ENCODE data around the gene RNF19B.

Gene RNF19B

GRCh38 chr1:32901823-32902534 lies 62.6 kb downstream of the RNF19B start:
- no peak for TF ChIP-seq POLR2A (IDR thresholded peaks at IDR 0.05; ENCODE audit: low read depth, low read length)
- DNase-seq (ENCODE audit: insufficient read length): no peak
- FAIRE-seq: no peak

GRCh38 chr1:32900956-32901822 lies 63.4 kb downstream of the RNF19B start, which contains the start of gene TMEM54:
Gene TMEM54, minus strand, starts transcription at chr1:32901389. Its CDS starts 151 bp downstream, at chr1:32901238.
- no peak for FAIRE-seq
- DNase-seq (ENCODE audit: insufficient read length): no peak
- TF ChIP-seq POLR2A (IDR thresholded peaks at IDR 0.05; ENCODE audit: low read depth, low read length): no peak
- no peak for TF ChIP-seq TAF1 (IDR thresholded peaks at IDR 0.05; ENCODE audit: borderline replicate concordance, low read depth, low read length)
- no peak for TF ChIP-seq POLR2AphosphoS5 (IDR thresholded peaks at IDR 0.05; ENCODE audit: low read depth, low read length)

- FAIRE-seq (no peak), DNase-seq (ENCODE audit: insufficient read length) (no peak)
- TF ChIP-seq POLR2A (IDR thresholded peaks at IDR 0.05; ENCODE audit: low read depth, low read length): no peak
- TF ChIP-seq POLR2AphosphoS5 (IDR thresholded peaks at IDR 0.05; ENCODE audit: low read depth, low read length): no peak
- no peak for TF ChIP-seq TAF1 (IDR thresholded peaks at IDR 0.05; ENCODE audit: borderline replicate concordance, low read depth, low read length)
Measured at GRCh38 chr1:32900371-32900955, 64.1 kb downstream of the RNF19B start.

DNA sequence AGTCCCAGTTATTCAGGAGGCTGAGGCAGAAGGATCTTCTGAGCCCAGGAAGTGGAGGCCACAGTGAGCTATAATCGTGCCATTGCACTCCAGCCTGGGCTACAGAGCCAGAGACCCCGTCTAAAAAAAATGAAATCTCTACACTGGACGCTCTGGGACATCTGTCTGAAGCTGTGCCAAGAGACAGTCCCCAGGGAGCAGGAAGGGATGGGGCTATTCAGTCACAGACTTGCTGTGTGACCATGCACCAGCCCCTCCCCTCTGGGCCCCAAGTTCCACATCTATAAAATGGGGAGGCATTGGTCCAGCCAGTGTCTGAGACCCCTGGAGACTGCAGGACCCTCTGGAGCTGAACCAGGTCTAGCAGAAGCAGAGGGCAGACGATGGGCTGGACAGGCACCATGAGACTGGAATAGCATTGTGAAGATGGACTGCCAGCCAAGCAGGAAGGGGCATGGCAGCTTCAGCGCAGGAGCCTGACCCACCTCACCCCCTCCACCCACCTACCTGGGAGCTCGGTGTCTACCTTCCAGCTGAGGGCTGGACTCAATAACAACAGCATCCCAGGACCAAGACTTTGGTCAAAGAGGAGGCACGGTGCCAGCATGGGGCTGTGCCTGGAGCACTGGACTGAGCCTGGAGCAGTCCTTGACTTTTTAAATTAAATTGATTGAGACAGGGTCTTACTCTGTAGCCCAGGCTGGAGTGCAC lies 64.9 kb downstream of the RNF19B start:
- DNase-seq (ENCODE audit: insufficient read length): no peak
- FAIRE-seq: no peak
- TF ChIP-seq POLR2A (IDR thresholded peaks at IDR 0.05; ENCODE audit: low read depth, low read length) (no peak), TAF1 (IDR thresholded peaks at IDR 0.05; ENCODE audit: borderline replicate concordance, low read depth, low read length) (no peak), POLR2AphosphoS5 (IDR thresholded peaks at IDR 0.05; ENCODE audit: low read depth, low read length) (no peak)

DNA sequence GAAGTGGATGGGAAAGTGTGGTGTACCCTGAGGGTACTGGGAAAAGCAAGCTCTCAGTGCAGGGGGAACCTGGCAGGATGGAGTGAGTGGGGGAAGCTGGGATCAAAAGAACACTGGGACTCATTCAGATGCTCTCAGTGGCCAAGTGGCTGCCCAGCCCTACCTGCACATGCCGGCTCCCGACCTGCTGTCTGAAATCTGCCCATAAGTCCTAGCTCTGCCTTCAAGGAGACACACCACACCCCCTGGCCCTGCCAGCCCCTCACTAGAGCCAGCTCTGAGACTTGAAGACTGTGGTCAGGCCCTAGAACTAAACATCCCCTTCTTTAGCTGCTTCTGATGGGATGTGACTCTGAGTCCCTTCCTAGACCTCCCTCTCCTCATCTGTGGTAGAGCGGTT lies 65.7 kb downstream of the RNF19B start:
- no peak for FAIRE-seq
- TF ChIP-seq POLR2AphosphoS5 (IDR thresholded peaks at IDR 0.05; ENCODE audit: low read depth, low read length) (no peak), TAF1 (IDR thresholded peaks at IDR 0.05; ENCODE audit: borderline replicate concordance, low read depth, low read length) (no peak), POLR2A (IDR thresholded peaks at IDR 0.05; ENCODE audit: low read depth, low read length) (no peak)

DNA sequence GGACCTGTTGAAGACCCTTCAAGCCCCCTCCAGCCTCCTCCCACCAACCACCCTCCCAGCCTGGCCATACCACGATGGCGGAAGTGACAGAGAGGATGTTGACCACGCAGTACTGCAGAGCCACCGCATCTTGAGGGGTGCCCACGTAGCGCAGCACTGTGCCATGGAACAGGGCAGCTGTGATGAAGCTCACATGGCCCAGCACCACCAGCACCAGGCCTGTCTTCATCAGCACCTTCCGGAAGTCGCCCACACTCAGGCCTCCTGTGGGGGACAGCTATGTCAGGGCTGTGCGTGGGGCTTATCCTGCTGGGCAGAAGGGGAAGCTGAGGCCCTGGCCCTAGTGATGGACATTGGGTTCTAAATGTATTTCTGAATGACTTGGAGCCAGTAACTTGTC lies 66.6 kb downstream of the RNF19B start:
- DNase-seq (ENCODE audit: insufficient read length) (no peak), FAIRE-seq (no peak)
- TF ChIP-seq TAF1 (IDR thresholded peaks at IDR 0.05; ENCODE audit: borderline replicate concordance, low read depth, low read length) (no peak), POLR2AphosphoS5 (IDR thresholded peaks at IDR 0.05; ENCODE audit: low read depth, low read length) (no peak), POLR2A (IDR thresholded peaks at IDR 0.05; ENCODE audit: low read depth, low read length) (no peak)

More for the DNA sequence above, 65.7 kb downstream of the RNF19B start:
- no peak for DNase-seq (ENCODE audit: insufficient read length)

DNA sequence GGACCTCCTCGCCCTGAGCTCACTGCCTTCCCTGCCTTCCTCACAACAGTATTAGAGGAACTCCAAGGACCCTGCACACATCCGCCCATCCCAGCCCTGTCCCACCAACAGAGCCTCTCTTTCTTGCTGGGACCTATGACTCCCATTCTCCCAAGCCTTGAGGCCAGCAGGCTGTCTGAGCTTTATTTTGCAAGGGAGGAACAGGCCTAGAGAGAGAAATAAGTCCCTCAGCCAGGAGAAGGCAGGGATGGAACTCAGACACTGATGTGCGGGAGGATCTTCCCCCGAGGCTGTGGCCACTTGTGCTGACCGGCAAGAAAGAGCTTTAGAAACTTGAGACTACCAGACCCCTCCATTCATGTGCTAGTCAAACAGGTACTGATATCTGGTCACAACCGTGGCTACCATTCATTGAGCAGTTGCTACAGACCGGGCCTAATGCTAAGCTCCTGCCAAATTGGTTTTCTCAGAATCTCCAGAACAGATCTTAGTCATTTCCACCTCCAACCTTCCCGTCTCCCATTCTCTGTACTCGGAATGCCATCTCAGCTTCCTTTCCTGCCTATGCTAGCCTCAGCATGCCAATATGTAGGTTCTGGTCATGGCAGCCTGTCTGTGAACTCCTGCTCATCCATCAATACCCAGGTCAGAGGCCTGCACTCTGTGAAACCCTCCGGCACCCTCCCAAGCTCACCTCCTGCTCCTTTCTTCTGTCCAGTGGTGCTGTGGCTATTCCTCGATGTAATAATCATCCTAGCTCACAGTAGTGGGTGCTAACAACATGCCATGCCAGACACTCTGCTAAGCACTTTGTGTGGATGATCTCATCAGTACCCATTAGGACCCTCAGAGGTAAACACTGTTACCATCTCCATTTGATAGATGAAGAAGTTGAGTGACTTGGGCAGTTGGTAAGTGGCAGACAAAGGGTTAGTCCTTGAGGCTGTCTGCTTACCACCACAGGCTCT lies 67.2 kb downstream of the RNF19B start:
- FAIRE-seq: no peak
- DNase-seq (ENCODE audit: insufficient read length): no peak
- no peak for TF ChIP-seq POLR2A (IDR thresholded peaks at IDR 0.05; ENCODE audit: low read depth, low read length)
- TF ChIP-seq POLR2AphosphoS5 (IDR thresholded peaks at IDR 0.05; ENCODE audit: low read depth, low read length): no peak
- no peak for TF ChIP-seq TAF1 (IDR thresholded peaks at IDR 0.05; ENCODE audit: borderline replicate concordance, low read depth, low read length)

- FAIRE-seq (no peak), DNase-seq (ENCODE audit: insufficient read length) (no peak)
- TF ChIP-seq POLR2A (IDR thresholded peaks at IDR 0.05; ENCODE audit: low read depth, low read length) (no peak), TAF1 (IDR thresholded peaks at IDR 0.05; ENCODE audit: borderline replicate concordance, low read depth, low read length) (no peak), POLR2AphosphoS5 (IDR thresholded peaks at IDR 0.05; ENCODE audit: low read depth, low read length) (no peak)
Measured at GRCh38 chr1:32896451-32896850, 68.2 kb downstream of the RNF19B start.

GRCh38 chr1:32895325-32896215 lies 69.0 kb downstream of the RNF19B start:
- DNase-seq (ENCODE audit: insufficient read length) (no peak), FAIRE-seq (no peak)
- TF ChIP-seq TAF1 (IDR thresholded peaks at IDR 0.05; ENCODE audit: borderline replicate concordance, low read depth, low read length) (no peak), POLR2A (IDR thresholded peaks at IDR 0.05; ENCODE audit: low read depth, low read length) (no peak), POLR2AphosphoS5 (IDR thresholded peaks at IDR 0.05; ENCODE audit: low read depth, low read length) (no peak)
